Activated B cell treated with CpG ODN at 0.5 μM for 24 hours (primary cell): ENCODE data around the gene PPARG. TPM values are rescaled to one million over a fixed set of nuclear protein-coding genes. Genes with fewer than 3 reads are reported as not detected.
A peak's percentile ranks its signal among the peaks of the same experiment; 100 is the strongest.

ENCODE experiments used
- ATAC-seq: fragments of 200-7000 bp; cut with Tn5 transposase; one replicate; pipeline ENCODE4 v1.10.0; 2021; ENCODE audit warnings: low read depth, mild to moderate bottlenecking, moderate library complexity
- CTCF ChIA-PET: fragments of 350-600 bp; sonication (Branson Sonifier 250); formaldehyde crosslinking; loops from one replicate; lab custom pipeline; 2021; ENCODE audit warnings: antibody characterized with exemption; lab: Charles Lee
- POLR2A ChIA-PET: fragments of 350-600 bp; sonication (Branson Sonifier 250); formaldehyde crosslinking; loops from one replicate; lab custom pipeline; 2021; ENCODE audit warnings: antibody characterized with exemption; lab: Charles Lee
- DNase-seq: peaks from one replicate; pipeline ENCODE4 v3.0.0; 2022
- H3K27ac Mint-ChIP-seq: one replicate; pipeline ENCODE4 v1.8.0; 2020; ENCODE audit warnings: mixed read lengths
- H3K27me3 Mint-ChIP-seq: one replicate; pipeline ENCODE4 v1.8.0; 2021; ENCODE audit warnings: mixed read lengths
- H3K36me3 Mint-ChIP-seq: one replicate; pipeline ENCODE4 v1.8.0; 2021; ENCODE audit warnings: low read depth, mixed read lengths
- H3K4me1 Mint-ChIP-seq: one replicate; pipeline ENCODE4 v1.8.0; 2021; ENCODE audit warnings: mixed read lengths
- H3K4me3 Mint-ChIP-seq: one replicate; pipeline ENCODE4 v1.8.0; 2020; ENCODE audit warnings: mild to moderate bottlenecking, mixed read lengths
- H3K9me3 Mint-ChIP-seq: one replicate; pipeline ENCODE4 v1.8.0; 2020; ENCODE audit warnings: mixed read lengths
- intact Hi-C: fragments of 100-400 bp; cut with micrococcal nuclease; formaldehyde crosslinking; loops from one replicate; pipeline ENCODE4 v1.15.1; 2024
- total RNA-seq: library from RNA; stranded (reverse); gene quantifications from 2 replicates; pipeline ENCODE4 v1.2.3, GENCODE V29; 2022
- TF ChIP-seq, protein P1 (sequence below): fragments of 200-600 bp; IDR thresholded peaks from one replicate; pipeline ENCODE4 v1.8.0; 2022; ENCODE audit warnings: antibody characterized with exemption, mild to moderate bottlenecking

The PPARG gene
- total RNA-seq, 1 donor from 2014 or later = not detected

DNA sequence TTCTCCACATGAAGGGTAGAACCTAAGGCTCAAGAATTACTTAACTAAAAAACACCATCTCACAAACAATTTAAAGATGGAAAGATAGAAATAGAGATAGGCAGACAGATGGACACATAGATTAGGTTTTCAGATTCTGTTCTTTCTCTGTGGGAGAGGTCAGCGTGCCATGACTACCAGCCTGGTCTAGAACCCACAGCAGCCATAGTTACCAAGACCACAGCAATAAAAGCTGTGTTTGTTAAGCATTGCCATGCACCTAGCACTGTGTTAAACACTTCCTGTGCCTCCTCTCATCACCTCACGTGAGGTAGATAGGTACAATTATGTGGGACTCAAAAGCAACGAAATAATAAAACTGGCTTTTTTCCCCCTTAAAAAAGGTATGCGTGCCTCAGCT lies 112.3 kb downstream of the PPARG start:
- no peak for ATAC-seq

DNA sequence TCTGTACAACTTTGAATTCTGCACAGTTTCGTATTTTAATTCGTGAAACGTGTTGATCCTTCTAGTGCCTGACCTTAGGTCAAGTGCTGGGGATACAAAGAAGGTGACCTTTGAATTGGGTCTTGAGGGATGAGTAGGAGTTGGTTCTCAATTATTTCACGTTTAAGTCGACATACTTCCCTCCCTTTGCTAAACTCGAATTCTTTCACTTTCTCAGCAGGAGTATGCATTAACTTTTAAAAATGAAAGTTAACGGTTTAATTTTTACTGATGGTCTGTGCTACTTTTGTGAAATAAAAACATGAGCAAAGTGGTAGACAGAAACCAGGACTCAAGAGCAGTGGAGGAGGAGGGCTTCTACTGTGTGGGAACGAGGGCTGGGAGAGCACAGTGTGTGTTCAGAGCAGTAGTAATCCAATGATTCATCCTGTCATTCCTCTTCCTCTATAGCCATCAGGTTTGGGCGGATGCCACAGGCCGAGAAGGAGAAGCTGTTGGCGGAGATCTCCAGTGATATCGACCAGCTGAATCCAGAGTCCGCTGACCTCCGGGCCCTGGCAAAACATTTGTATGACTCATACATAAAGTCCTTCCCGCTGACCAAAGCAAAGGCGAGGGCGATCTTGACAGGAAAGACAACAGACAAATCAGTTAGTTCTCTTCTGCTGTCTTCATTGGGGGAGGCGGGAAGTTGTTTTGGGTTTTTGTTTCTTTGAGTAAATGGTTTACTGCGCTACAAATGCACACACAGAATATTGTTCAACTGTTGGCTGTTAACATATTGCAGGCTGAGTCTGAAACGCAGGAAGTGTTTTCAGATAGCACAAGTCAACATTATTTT lies 116.8 kb downstream of the PPARG start:
- H3K27me3 Mint-ChIP-seq = no peaks in the 10 kb centered on the region
- intact Hi-C loops = no loop called here
- no peak for ATAC-seq
- no peak overlapping the region for H3K4me3 Mint-ChIP-seq
- TF ChIP-seq, protein P1, sequence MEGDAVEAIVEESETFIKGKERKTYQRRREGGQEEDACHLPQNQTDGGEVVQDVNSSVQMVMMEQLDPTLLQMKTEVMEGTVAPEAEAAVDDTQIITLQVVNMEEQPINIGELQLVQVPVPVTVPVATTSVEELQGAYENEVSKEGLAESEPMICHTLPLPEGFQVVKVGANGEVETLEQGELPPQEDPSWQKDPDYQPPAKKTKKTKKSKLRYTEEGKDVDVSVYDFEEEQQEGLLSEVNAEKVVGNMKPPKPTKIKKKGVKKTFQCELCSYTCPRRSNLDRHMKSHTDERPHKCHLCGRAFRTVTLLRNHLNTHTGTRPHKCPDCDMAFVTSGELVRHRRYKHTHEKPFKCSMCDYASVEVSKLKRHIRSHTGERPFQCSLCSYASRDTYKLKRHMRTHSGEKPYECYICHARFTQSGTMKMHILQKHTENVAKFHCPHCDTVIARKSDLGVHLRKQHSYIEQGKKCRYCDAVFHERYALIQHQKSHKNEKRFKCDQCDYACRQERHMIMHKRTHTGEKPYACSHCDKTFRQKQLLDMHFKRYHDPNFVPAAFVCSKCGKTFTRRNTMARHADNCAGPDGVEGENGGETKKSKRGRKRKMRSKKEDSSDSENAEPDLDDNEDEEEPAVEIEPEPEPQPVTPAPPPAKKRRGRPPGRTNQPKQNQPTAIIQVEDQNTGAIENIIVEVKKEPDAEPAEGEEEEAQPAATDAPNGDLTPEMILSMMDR = no peak
- ChIA-PET CTCF (no interaction called here), POLR2A (no interaction called here)
- H3K36me3 Mint-ChIP-seq = no peaks in the 10 kb centered on the region
- no peak overlapping the region for H3K27ac Mint-ChIP-seq
- DNase-seq = no peak
- no peaks in the 10 kb centered on the region for H3K9me3 Mint-ChIP-seq
- peaks cover 10% of the 10 kb centered on the region for H3K4me1 Mint-ChIP-seq

More for the DNA sequence above, 112.3 kb downstream of the PPARG start:
- CTCF ChIA-PET = no interaction called here
- Mint-ChIP-seq H3K9me3 (no peaks in the 10 kb centered on the region), H3K36me3 (no peaks in the 10 kb centered on the region), H3K27ac (no peak overlapping the region), H3K4me1 (peaks cover 32% of the 10 kb centered on the region), H3K27me3 (no peaks in the 10 kb centered on the region), H3K4me3 (peak overlapping the region; percentile 0)
- DNase-seq = no peak
- POLR2A ChIA-PET = no interaction called here
- TF ChIP-seq, protein P1 = no peak
- intact Hi-C loops = no loop called here

- ATAC-seq = no peak
- Mint-ChIP-seq H3K4me1 (no peaks in the 10 kb centered on the region), H3K4me3 (no peak overlapping the region), H3K27me3 (peaks cover 4% of the 10 kb centered on the region), H3K9me3 (no peaks in the 10 kb centered on the region), H3K27ac (no peak overlapping the region), H3K36me3 (no peaks in the 10 kb centered on the region)
- ChIA-PET CTCF (no interaction called here), POLR2A (no interaction called here)
- TF ChIP-seq, protein P1 = no peak
- intact Hi-C loops = no loop called here
- no peak for DNase-seq
These were observed 120.3 kb downstream of the PPARG start for GRCh38 chr3:12408984-12409683.

DNA sequence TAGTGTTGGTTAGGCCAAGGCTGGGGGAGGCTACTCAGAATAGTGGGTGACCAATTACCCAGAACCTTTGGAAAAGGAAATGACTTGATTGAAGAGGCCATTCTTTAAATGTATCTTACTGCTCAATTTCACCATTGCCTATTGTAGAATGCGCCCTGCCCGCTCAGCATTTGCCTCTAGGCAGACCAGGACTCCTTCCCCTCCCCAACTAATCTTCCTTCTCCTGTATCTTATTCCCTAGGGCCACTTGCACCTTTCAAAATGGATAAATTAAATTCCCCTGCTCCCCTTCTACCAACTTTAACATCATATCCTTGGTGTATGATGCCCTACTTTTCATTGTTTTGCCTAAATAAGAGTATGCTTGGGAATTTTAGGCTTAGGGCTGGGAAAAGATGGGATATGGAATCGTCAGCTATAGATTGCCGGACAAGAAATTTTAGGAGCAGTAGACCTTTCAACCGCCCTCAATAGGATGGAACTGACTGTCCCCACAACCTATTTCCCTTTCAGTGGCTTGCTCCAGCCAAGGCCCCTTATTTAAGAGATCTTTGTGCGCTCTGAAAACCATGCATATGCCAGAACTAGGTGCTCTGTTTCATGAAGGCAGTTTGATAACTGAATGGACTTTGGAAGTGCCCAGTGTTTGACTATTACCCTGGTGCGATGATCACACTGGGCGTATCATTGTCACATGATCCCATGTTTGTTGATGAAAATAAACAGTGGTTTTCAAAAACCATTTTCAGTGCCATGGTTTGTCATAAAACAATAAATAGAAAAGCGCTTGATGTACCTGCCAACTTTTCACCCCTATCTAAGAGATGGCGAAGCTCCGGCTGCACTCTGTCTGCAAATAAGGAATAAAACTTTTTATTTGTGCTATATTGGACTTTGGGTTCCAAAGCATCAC lies 121.1 kb downstream of the PPARG start:
- H3K27me3 Mint-ChIP-seq = peaks cover 4% of the 10 kb centered on the region
- no peak overlapping the region for H3K27ac Mint-ChIP-seq
- ATAC-seq (no peak), DNase-seq (no peak)
- H3K4me3 Mint-ChIP-seq = no peak overlapping the region
- TF ChIP-seq, protein P1 = no peak
- CTCF ChIA-PET = no interaction called here
- H3K36me3 Mint-ChIP-seq = no peaks in the 10 kb centered on the region
- POLR2A ChIA-PET = no interaction called here
- H3K4me1 Mint-ChIP-seq = no peaks in the 10 kb centered on the region
- H3K9me3 Mint-ChIP-seq = no peaks in the 10 kb centered on the region
- intact Hi-C loops = no loop called here
